Large intestine (tissue), 12 donors: ENCODE measurements around the gene ADPRS. TPM values are rescaled to one million over a fixed set of nuclear protein-coding genes. Genes with fewer than 3 reads are reported as not detected.

Source experiments
- DNase-seq, 2 donors: peaks; one replicate each; pipeline versions ENCODE4 v3.0.0 to v3.0.0-alpha.2; 2013
- H3K27ac ChIP-seq: one replicate; pipeline ENCODE4 v1.5.1; 2013; ENCODE audit warnings: low read length
- H3K27me3 ChIP-seq: 2 replicates; pipeline ENCODE4 v1.6.1; 2013; ENCODE audit warnings: low read length; ENCODE audit not compliant: control insufficient read depth, insufficient read depth
- H3K36me3 ChIP-seq: 2 replicates; pipeline ENCODE4 v1.6.1; 2013; ENCODE audit warnings: low read length; ENCODE audit not compliant: control insufficient read depth, insufficient read depth
- H3K4me1 ChIP-seq: one replicate; pipeline ENCODE4 v1.6.1; 2013; ENCODE audit warnings: low read length; ENCODE audit not compliant: control insufficient read depth, insufficient read depth
- H3K4me3 ChIP-seq: one replicate; pipeline ENCODE4 v1.5.1; 2013; ENCODE audit warnings: low read length
- H3K9me3 ChIP-seq: one replicate; pipeline ENCODE4 v1.6.1; 2013; ENCODE audit warnings: mild to moderate bottlenecking, low read depth, low read length, moderate library complexity; ENCODE audit not compliant: control insufficient read depth
- WGBS: methylation state at CpG from one replicate; pipeline ENCODE4 v1.1.5; 2013; ENCODE audit warnings: low lambda C conversion rate; ENCODE audit not compliant: insufficient coverage; 5-methylcytosine and 5-hydroxymethylcytosine counted together
- long read RNA-seq, 11 donors: transcript quantifications; one replicate each; lab custom pipeline, GENCODE V29; 2026
- polyA plus RNA-seq: library from polyadenylated mRNA; unstranded; fragments of 120-200 nt; gene quantifications from one replicate; pipeline ENCODE4 v1.2.1, GENCODE V29; 2013

ADPRS gene, protein sequence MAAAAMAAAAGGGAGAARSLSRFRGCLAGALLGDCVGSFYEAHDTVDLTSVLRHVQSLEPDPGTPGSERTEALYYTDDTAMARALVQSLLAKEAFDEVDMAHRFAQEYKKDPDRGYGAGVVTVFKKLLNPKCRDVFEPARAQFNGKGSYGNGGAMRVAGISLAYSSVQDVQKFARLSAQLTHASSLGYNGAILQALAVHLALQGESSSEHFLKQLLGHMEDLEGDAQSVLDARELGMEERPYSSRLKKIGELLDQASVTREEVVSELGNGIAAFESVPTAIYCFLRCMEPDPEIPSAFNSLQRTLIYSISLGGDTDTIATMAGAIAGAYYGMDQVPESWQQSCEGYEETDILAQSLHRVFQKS
- 35.0 TPM for polyA plus RNA-seq
- long read RNA-seq, donor 1, transcript ADPRHL2-201 (6 exons, 1,668 nt) = major isoform, 9 of 24 reads
- long read RNA-seq, donor 1, partial matches to known transcripts = 15 of 24 reads
- long read RNA-seq, donor 1, other reads (novel, unspliced or antisense) = 0 of 24 reads
- long read RNA-seq, donor 2, transcript ADPRHL2-201 (6 exons, 1,668 nt) = major isoform, 23 of 23 reads
- long read RNA-seq, donor 2, partial matches to known transcripts = 0 of 23 reads
- long read RNA-seq, donor 2, other reads (novel, unspliced or antisense) = 0 of 23 reads
- long read RNA-seq, donor 3 = 0 reads
- long read RNA-seq, donor 4, partial matches to known transcripts = 0 of 1 reads
- long read RNA-seq, donor 4, other reads (novel, unspliced or antisense) = 0 of 1 reads
- long read RNA-seq, donor 5, transcript ADPRHL2-201 (6 exons, 1,668 nt) = major isoform, 11 of 11 reads
- long read RNA-seq, donor 5, partial matches to known transcripts = 0 of 11 reads
- long read RNA-seq, donor 5, other reads (novel, unspliced or antisense) = 0 of 11 reads
- long read RNA-seq, donor 6, transcript ADPRHL2-201 (6 exons, 1,668 nt) = major isoform, 14 of 14 reads
- long read RNA-seq, donor 6, partial matches to known transcripts = 0 of 14 reads
- long read RNA-seq, donor 6, other reads (novel, unspliced or antisense) = 0 of 14 reads
- long read RNA-seq, donor 7, partial matches to known transcripts = 10 of 14 reads
- long read RNA-seq, donor 7, other reads (novel, unspliced or antisense) = 0 of 14 reads
- long read RNA-seq, donor 8, transcript ADPRHL2-201 (6 exons, 1,668 nt) = major isoform, 13 of 67 reads
- long read RNA-seq, donor 8, partial matches to known transcripts = 54 of 67 reads
- long read RNA-seq, donor 8, other reads (novel, unspliced or antisense) = 0 of 67 reads
- long read RNA-seq, donor 9, transcript ADPRHL2-201 (6 exons, 1,668 nt) = major isoform, 16 of 47 reads
- long read RNA-seq, donor 9, partial matches to known transcripts = 31 of 47 reads
- long read RNA-seq, donor 9, other reads (novel, unspliced or antisense) = 0 of 47 reads
- long read RNA-seq, donor 10, transcript ADPRHL2-201 (6 exons, 1,668 nt) = major isoform, 25 of 51 reads
- long read RNA-seq, donor 10, partial matches to known transcripts = 26 of 51 reads
- long read RNA-seq, donor 10, other reads (novel, unspliced or antisense) = 0 of 51 reads
- long read RNA-seq, donor 11, transcript ADPRHL2-201 (6 exons, 1,668 nt) = major isoform, 15 of 15 reads
- long read RNA-seq, donor 11, partial matches to known transcripts = 0 of 15 reads
- long read RNA-seq, donor 11, other reads (novel, unspliced or antisense) = 0 of 15 reads

GRCh38 chr1:36088577-36089392 lies at the start of gene ADPRS:
Gene ADPRS (plus strand): TSS chr1:36088892. CDS start chr1:36088905, 13 bp downstream.
- peaks cover 30% of the 10 kb centered on the region for H3K36me3 ChIP-seq
- H3K27me3 ChIP-seq = no peaks in the 10 kb centered on the region
- peak within 1 kb of the TSS; percentile 81 for H3K4me3 ChIP-seq
- peaks cover 4% of the 10 kb centered on the region for H3K9me3 ChIP-seq
- WGBS = no CpG with 5 or more reads among the region's 84 CpGs
- peaks cover 16% of the 10 kb centered on the region for H3K4me1 ChIP-seq
- peak; percentile 91 to 93 for DNase-seq
- H3K27ac ChIP-seq = peak within 1 kb of the TSS; percentile 97

- DNase-seq = peak; percentile 5 to 44
- Histone ChIP-seq H3K9me3 (no peaks in the 10 kb centered on the region), H3K27ac (no peak overlapping the region), H3K36me3 (peaks cover 35% of the 10 kb centered on the region), H3K27me3 (no peaks in the 10 kb centered on the region), H3K4me3 (no peak overlapping the region), H3K4me1 (no peaks in the 10 kb centered on the region)
- 50% methylated on average over 1 of the region's 2 CpGs for WGBS
These were observed 48.5 kb upstream of the ADPRS start for GRCh38 chr1:36040238-36040637.

DNA sequence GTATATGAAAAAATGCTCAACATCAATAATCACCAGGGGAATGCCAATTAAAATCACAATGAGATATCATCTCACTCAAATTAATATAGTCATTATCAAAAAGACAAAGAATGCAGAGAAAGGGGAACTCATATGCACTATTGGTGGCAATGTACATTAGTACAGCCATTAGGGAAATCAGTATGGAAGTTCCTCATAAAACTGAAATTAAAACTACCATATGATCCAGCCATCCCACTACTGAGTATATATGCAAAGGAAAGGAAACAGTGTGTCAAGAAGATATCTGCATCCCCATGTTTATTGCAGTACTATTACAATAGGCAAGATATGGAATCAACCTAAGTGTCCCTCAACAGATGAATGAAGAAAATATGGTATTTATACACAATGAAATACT lies 36.9 kb upstream of the ADPRS start:
- no peak for DNase-seq
- Histone ChIP-seq H3K4me3 (no peak overlapping the region), H3K27me3 (no peaks in the 10 kb centered on the region), H3K27ac (no peak overlapping the region), H3K4me1 (no peaks in the 10 kb centered on the region), H3K9me3 (no peaks in the 10 kb centered on the region), H3K36me3 (peaks cover 21% of the 10 kb centered on the region)

- Histone ChIP-seq H3K36me3 (peaks cover 6% of the 10 kb centered on the region), H3K27ac (no peak overlapping the region), H3K4me1 (no peaks in the 10 kb centered on the region), H3K9me3 (no peaks in the 10 kb centered on the region), H3K27me3 (no peaks in the 10 kb centered on the region), H3K4me3 (no peak overlapping the region)
- no peak for DNase-seq
These were observed 34.7 kb upstream of the ADPRS start for GRCh38 chr1:36053978-36054377.

DNA sequence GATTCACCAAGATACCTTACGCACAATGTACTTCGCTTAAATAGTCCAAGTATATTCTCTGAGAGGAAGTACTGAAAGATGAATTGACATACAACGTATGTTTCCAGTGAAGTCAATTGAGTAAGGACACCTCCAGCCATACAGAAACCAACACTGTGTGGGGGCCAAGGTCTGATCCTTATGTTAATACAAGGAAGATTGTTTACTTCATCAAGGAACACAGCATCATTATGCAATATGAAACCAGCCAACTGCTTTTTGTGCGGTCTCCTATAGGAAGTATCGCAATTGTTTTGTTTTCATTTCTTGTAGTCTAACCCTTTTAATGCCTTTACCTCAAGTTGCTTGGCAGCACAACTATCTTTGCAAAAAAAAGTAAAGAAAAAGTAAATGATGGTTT lies 33.0 kb upstream of the ADPRS start:
- DNase-seq = no peak
- Histone ChIP-seq H3K4me3 (no peak overlapping the region), H3K27me3 (no peaks in the 10 kb centered on the region), H3K4me1 (no peaks in the 10 kb centered on the region), H3K36me3 (peaks cover 8% of the 10 kb centered on the region), H3K27ac (no peak overlapping the region), H3K9me3 (no peaks in the 10 kb centered on the region)
- no CpG with 5 or more reads among the region's 5 CpGs for WGBS

DNA sequence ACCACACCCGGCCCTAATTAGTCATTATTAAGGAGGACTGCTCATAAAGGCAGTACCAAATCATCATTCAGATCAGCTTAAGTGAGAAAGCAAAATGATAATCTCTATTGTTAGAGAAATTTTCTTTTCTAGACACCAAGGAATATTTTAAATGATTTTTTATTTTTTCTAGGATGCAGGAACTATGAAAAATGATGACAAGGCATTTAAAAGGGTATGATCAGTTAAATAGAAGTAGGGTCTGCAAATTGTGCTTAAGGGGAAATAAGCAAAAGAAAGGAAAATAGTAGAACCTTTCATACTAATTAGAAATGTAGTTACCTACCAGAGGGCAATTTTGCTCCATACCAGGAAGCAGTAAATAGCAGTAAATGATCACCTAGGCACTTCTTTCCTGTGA lies 26.4 kb upstream of the ADPRS start:
- Histone ChIP-seq H3K4me3 (no peak overlapping the region), H3K36me3 (peaks cover 6% of the 10 kb centered on the region), H3K27ac (no peak overlapping the region), H3K27me3 (no peaks in the 10 kb centered on the region), H3K4me1 (no peaks in the 10 kb centered on the region), H3K9me3 (no peaks in the 10 kb centered on the region)
- no CpG with 5 or more reads among the region's 1 CpG for WGBS
- no peak for DNase-seq

- H3K36me3 ChIP-seq = peaks cover 3% of the 10 kb centered on the region
- no peaks in the 10 kb centered on the region for H3K9me3 ChIP-seq
- no peak overlapping the region for H3K27ac ChIP-seq
- H3K27me3 ChIP-seq = no peaks in the 10 kb centered on the region
- no peak for DNase-seq
- no peak overlapping the region for H3K4me3 ChIP-seq
- no peaks in the 10 kb centered on the region for H3K4me1 ChIP-seq
These were observed 20.8 kb upstream of the ADPRS start for GRCh38 chr1:36067871-36068270.

GRCh38 chr1:36068866-36069265 lies 19.8 kb upstream of the ADPRS start:
- DNase-seq = no peak
- H3K27me3 ChIP-seq = no peaks in the 10 kb centered on the region
- H3K27ac ChIP-seq = no peak overlapping the region
- H3K4me1 ChIP-seq = no peaks in the 10 kb centered on the region
- WGBS = no CpG with 5 or more reads among the region's 2 CpGs
- no peaks in the 10 kb centered on the region for H3K9me3 ChIP-seq
- H3K36me3 ChIP-seq = peaks cover under 1% of the 10 kb centered on the region
- H3K4me3 ChIP-seq = no peak overlapping the region

DNA sequence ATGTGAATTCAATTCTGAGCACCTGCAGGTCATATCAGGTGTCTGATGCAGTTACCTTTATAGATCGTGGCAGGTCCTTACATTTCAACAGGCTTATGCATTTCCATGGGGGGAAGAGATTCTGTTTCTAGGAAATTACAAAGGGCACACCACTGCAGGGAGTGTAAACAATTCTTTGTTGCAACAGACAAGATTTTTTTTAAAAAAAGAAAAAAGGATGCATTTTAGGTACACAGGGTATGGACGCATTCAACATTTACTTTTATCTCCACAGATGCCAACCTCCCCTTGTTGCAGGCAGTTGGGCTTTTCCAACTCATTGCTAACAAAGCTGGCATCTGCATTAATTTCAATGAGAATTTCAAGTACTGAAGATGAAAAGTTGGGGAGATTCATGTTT lies 18.3 kb upstream of the ADPRS start:
- no peak overlapping the region for H3K4me3 ChIP-seq
- WGBS = 100% methylated on average over 1 of the region's 2 CpGs
- no peak overlapping the region for H3K27ac ChIP-seq
- H3K4me1 ChIP-seq = no peaks in the 10 kb centered on the region
- H3K9me3 ChIP-seq = no peaks in the 10 kb centered on the region
- H3K27me3 ChIP-seq = no peaks in the 10 kb centered on the region
- no peak for DNase-seq
- no peaks in the 10 kb centered on the region for H3K36me3 ChIP-seq
